GM18870 (cell line): ENCODE results near the gene SLC35F1.

ENCODE experiments used
- ATAC-seq: cut with Tn5 transposase; IDR thresholded peaks from one replicate; pipeline ENCODE4 v1.9.1; 2021; ENCODE audit warnings: moderate library complexity; ENCODE audit not compliant: unreplicated experiment

Gene SLC35F1

GRCh38 chr6:118305081-118305480 is 398.0 kb downstream of the SLC35F1 start:
- no peak for ATAC-seq

GRCh38 chr6:118306392-118307238 is 399.6 kb downstream of the SLC35F1 start:
- no peak for ATAC-seq

GRCh38 chr6:118307581-118307980 is 400.5 kb downstream of the SLC35F1 start:
- no peak for ATAC-seq

- no peak for ATAC-seq
These were observed 402.5 kb downstream of the SLC35F1 start for GRCh38 chr6:118309337-118310093.

- no peak for ATAC-seq
These were observed 406.1 kb downstream of the SLC35F1 start for GRCh38 chr6:118313208-118313607.

GRCh38 chr6:118313762-118314161 is 406.7 kb downstream of the SLC35F1 start:
- no peak for ATAC-seq

GRCh38 chr6:118316796-118317384 is 409.8 kb downstream of the SLC35F1 start:
- ATAC-seq, result peak; percentile 75

GRCh38 chr6:118317581-118318563 is 410.8 kb downstream of the SLC35F1 start:
- ATAC-seq, result peak; percentile 23

GRCh38 chr6:118318648-118319047 is 411.6 kb downstream of the SLC35F1 start:
- no peak for ATAC-seq

GRCh38 chr6:118319416-118319815 is 412.4 kb downstream of the SLC35F1 start:
- no peak for ATAC-seq

- ATAC-seq, result no peak
These were observed 413.0 kb downstream of the SLC35F1 start for GRCh38 chr6:118319894-118320649.

GRCh38 chr6:118320652-118321051 is 413.6 kb downstream of the SLC35F1 start:
- no peak for ATAC-seq

- no peak for ATAC-seq
These were observed 417.1 kb downstream of the SLC35F1 start for GRCh38 chr6:118324116-118324515.

- ATAC-seq, result no peak
These were observed 418.3 kb downstream of the SLC35F1 start for GRCh38 chr6:118325220-118325860.

GRCh38 chr6:118326712-118327111 is 419.6 kb downstream of the SLC35F1 start:
- ATAC-seq, result no peak

- no peak for ATAC-seq
These were observed 420.2 kb downstream of the SLC35F1 start for GRCh38 chr6:118327237-118327636.

- ATAC-seq, result no peak
These were observed 426.7 kb downstream of the SLC35F1 start for GRCh38 chr6:118333772-118334171.

- no peak for ATAC-seq
These were observed 427.6 kb downstream of the SLC35F1 start for GRCh38 chr6:118334634-118335033.

GRCh38 chr6:118335325-118335816 is 428.3 kb downstream of the SLC35F1 start:
- ATAC-seq, result no peak
